Natural killer cell (primary cell): ENCODE measurements around the gene RAI1. TPM values are rescaled to one million over a fixed set of nuclear protein-coding genes. Genes with fewer than 3 reads are reported as not detected.

Source experiments
- ATAC-seq, 3 donors: fragments of 150-1000 bp in 2 of 3; fragments of 200-7000 bp in 1 of 3; cut with Tn5 transposase; 1 replicate in 1 of 3; 2 replicates in 2 of 3; pipeline ENCODE4 v1.10.0; 2021; ENCODE audit warnings: mild to moderate bottlenecking in 2 of 3, moderate library complexity in 2 of 3
- DNase-seq, 2 donors: peaks; one replicate each; pipeline versions ENCODE4 v3.0.0 to v3.0.0-alpha.2; 2013 to 2021; ENCODE audit warnings: mixed read lengths in 1 of 2
- H3K27ac ChIP-seq: one replicate; pipeline ENCODE4 v1.5.1; 2013; ENCODE audit warnings: mild to moderate bottlenecking, low read length
- H3K27me3 ChIP-seq: one replicate; pipeline ENCODE4 v1.6.1; 2013; ENCODE audit warnings: low read length; ENCODE audit not compliant: control insufficient read depth, insufficient read depth
- H3K36me3 ChIP-seq: one replicate; pipeline ENCODE4 v1.6.1; 2013; ENCODE audit warnings: low read length; ENCODE audit not compliant: control insufficient read depth, insufficient read depth
- H3K4me1 ChIP-seq: one replicate; pipeline ENCODE4 v1.6.1; 2013; ENCODE audit warnings: low read length; ENCODE audit not compliant: control insufficient read depth, insufficient read depth
- H3K4me3 ChIP-seq: one replicate; pipeline ENCODE4 v1.5.1; 2013; ENCODE audit warnings: low read length
- H3K9me3 ChIP-seq: one replicate; pipeline ENCODE4 v1.6.1; 2013; ENCODE audit warnings: low read length; ENCODE audit not compliant: control insufficient read depth, insufficient read depth
- H3K27ac Mint-ChIP-seq, 2 donors: one replicate each; pipeline ENCODE4 v1.8.0; 2022; ENCODE audit warnings: mild to moderate bottlenecking in 2 of 2, mixed read lengths in 2 of 2, moderate library complexity in 1 of 2
- H3K27me3 Mint-ChIP-seq, 2 donors: one replicate each; pipeline ENCODE4 v1.8.0; 2022; ENCODE audit warnings: low read depth in 2 of 2, mixed read lengths in 2 of 2
- H3K36me3 Mint-ChIP-seq: one replicate; pipeline ENCODE4 v1.8.0; 2022; ENCODE audit warnings: mixed read lengths
- H3K4me1 Mint-ChIP-seq, 2 donors: one replicate each; pipeline ENCODE4 v1.8.0; 2022; ENCODE audit warnings: mixed read lengths in 2 of 2
- H3K4me3 Mint-ChIP-seq: one replicate; pipeline ENCODE4 v1.8.0; 2022; ENCODE audit warnings: mild to moderate bottlenecking, moderate library complexity, mixed read lengths
- H3K9me3 Mint-ChIP-seq, 2 donors: one replicate each; pipeline ENCODE4 v1.8.0; 2022; ENCODE audit warnings: mixed read lengths in 2 of 2
- CTCF ChIP-seq: fragments of 200-600 bp; IDR thresholded peaks from one replicate; pipeline ENCODE4 v1.8.0; 2022; ENCODE audit warnings: antibody characterized with exemption
- WGBS: methylation state at CpG from one replicate; pipeline ENCODE4 v1.1.7; 2013; ENCODE audit warnings: missing lambda C conversion rate; ENCODE audit not compliant: insufficient coverage; 5-methylcytosine and 5-hydroxymethylcytosine counted together
- intact Hi-C: fragments of 100-400 bp; cut with micrococcal nuclease; formaldehyde crosslinking; loops from one replicate; pipeline ENCODE4 v1.14.2; 2022
- total RNA-seq, 4 donors: library from RNA; stranded (reverse); fragments of 120-200 nt in 1 of 4; gene quantifications; one replicate each; pipeline versions ENCODE4 v1.2.3 to v1.2.4, GENCODE V29; 2013 to 2022

RAI1 gene
- total RNA-seq, 3 donors from 2014 or later (not counting 1 experiment from before 2014, with no cell fraction given) = 39.8 to 55.0 (median 49.4) TPM

- Mint-ChIP-seq H3K4me3 (no peak overlapping the region), H3K36me3 (no peaks in the 10 kb centered on the region), H3K4me1 (peaks cover 7 to 35% of the 10 kb centered on the region in 2 donors), H3K27ac (no peak overlapping the region), H3K9me3 (no peaks in the 10 kb centered on the region), H3K27me3 (no peaks in the 10 kb centered on the region)
- Histone ChIP-seq H3K27ac (no peak overlapping the region), H3K9me3 (no peaks in the 10 kb centered on the region), H3K4me3 (no peak overlapping the region), H3K4me1 (peaks cover 19% of the 10 kb centered on the region), H3K36me3 (peaks cover 17% of the 10 kb centered on the region), H3K27me3 (no peaks in the 10 kb centered on the region)
- intact Hi-C loops = no loop called here
- DNase-seq = no peak
- no peak for TF ChIP-seq CTCF
- ATAC-seq = no peak
- WGBS = 93% methylated on average over 50 of the region's 52 CpGs
Measured at GRCh38 chr17:17809531-17810083, 128.3 kb downstream of the RAI1 start.

GRCh38 chr17:17810084-17810894 is 129.0 kb downstream of the RAI1 start:
- no peak overlapping the region for H3K4me3 ChIP-seq
- H3K9me3 Mint-ChIP-seq = no peaks in the 10 kb centered on the region
- H3K4me1 ChIP-seq = peaks cover 19% of the 10 kb centered on the region
- peaks cover 7 to 35% of the 10 kb centered on the region in 2 donors for H3K4me1 Mint-ChIP-seq
- H3K27me3 Mint-ChIP-seq = no peaks in the 10 kb centered on the region
- WGBS = 96% methylated on average over 62 of the region's 68 CpGs
- DNase-seq (no peak), ATAC-seq (no peak)
- peaks cover 15% of the 10 kb centered on the region for H3K36me3 ChIP-seq
- H3K9me3 ChIP-seq = no peaks in the 10 kb centered on the region
- H3K27me3 ChIP-seq = no peaks in the 10 kb centered on the region
- intact Hi-C loops = no loop called here
- H3K4me3 Mint-ChIP-seq = no peak overlapping the region
- H3K27ac Mint-ChIP-seq = peak overlapping the region in 1 of 2 donors; percentile 40
- no peak for TF ChIP-seq CTCF
- no peak overlapping the region for H3K27ac ChIP-seq
- H3K36me3 Mint-ChIP-seq = no peaks in the 10 kb centered on the region

- Histone ChIP-seq H3K27me3 (no peaks in the 10 kb centered on the region), H3K4me3 (no peak overlapping the region), H3K27ac (no peak overlapping the region), H3K36me3 (peaks cover 12% of the 10 kb centered on the region), H3K9me3 (no peaks in the 10 kb centered on the region), H3K4me1 (peaks cover 19% of the 10 kb centered on the region)
- Mint-ChIP-seq H3K27me3 (no peaks in the 10 kb centered on the region), H3K4me1 (peaks cover 7 to 33% of the 10 kb centered on the region in 2 donors), H3K4me3 (no peak overlapping the region), H3K36me3 (no peaks in the 10 kb centered on the region), H3K27ac (peak overlapping the region in 1 of 2 donors; percentile 40), H3K9me3 (no peaks in the 10 kb centered on the region)
- TF ChIP-seq CTCF = no peak
- ATAC-seq = no peak
- 98% methylated on average over 24 of the region's 27 CpGs for WGBS
- no peak for DNase-seq
- intact Hi-C loops = no loop called here
Measured at GRCh38 chr17:17810895-17811248, 129.6 kb downstream of the RAI1 start.
